HFF-Myc (cell line): Measurements from ENCODE around the gene HOXB1.

Source experiments
- DNase-seq: peaks from one replicate; pipeline ENCODE4 v3.0.0-alpha.2; 2011; ENCODE audit warnings: low read depth; ENCODE audit errors: extremely low read depth
- H3K4me3 ChIP-seq: replicated peaks from 2 replicates; pipeline ENCODE4 v1.5.1; 2011; ENCODE audit warnings: low read depth, mild to moderate bottlenecking, control low read depth, low read length
- TF ChIP-seq, protein P1 (sequence below): IDR thresholded peaks from 2 replicates; pipeline ENCODE4 v1.5.1; 2012; ENCODE audit warnings: mild to moderate bottlenecking, low read depth, low read length, control low read depth; ENCODE audit errors: missing control alignments

Gene HOXB1

DNA sequence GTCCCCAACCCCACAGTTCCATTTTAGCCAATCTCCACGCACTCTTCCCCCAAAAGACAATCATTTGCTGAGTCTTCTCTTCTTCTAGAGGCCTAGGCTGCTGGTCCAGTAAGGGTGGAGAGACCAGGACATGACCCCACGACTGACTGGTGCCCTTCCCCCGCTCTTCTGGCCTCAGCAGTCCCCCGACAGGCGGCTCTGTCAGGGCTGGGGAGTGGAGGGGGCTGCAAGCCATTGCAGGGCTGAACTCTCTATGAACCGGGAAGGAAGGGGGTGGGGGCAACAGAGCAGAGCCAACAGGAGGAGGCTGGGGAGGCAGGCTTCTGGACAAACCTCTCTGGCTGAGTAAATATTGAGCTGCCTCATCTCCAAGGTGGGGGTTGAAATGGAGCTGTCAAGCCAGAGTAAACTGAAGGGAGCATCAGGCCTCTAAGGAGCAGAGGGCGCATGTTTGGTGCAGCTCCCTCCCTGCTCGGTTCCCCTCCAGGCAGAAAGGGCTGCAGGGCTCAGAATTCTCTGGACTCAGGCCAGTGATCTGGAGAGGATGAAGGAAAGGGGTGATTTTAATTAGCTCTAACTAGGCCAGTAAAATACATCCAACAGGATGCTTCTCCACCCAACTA lies 8.7 kb downstream of the HOXB1 start:
- TF ChIP-seq, protein P1, sequence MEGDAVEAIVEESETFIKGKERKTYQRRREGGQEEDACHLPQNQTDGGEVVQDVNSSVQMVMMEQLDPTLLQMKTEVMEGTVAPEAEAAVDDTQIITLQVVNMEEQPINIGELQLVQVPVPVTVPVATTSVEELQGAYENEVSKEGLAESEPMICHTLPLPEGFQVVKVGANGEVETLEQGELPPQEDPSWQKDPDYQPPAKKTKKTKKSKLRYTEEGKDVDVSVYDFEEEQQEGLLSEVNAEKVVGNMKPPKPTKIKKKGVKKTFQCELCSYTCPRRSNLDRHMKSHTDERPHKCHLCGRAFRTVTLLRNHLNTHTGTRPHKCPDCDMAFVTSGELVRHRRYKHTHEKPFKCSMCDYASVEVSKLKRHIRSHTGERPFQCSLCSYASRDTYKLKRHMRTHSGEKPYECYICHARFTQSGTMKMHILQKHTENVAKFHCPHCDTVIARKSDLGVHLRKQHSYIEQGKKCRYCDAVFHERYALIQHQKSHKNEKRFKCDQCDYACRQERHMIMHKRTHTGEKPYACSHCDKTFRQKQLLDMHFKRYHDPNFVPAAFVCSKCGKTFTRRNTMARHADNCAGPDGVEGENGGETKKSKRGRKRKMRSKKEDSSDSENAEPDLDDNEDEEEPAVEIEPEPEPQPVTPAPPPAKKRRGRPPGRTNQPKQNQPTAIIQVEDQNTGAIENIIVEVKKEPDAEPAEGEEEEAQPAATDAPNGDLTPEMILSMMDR: no peak
- no peak for DNase-seq
- no peak overlapping the region for H3K4me3 ChIP-seq

DNA sequence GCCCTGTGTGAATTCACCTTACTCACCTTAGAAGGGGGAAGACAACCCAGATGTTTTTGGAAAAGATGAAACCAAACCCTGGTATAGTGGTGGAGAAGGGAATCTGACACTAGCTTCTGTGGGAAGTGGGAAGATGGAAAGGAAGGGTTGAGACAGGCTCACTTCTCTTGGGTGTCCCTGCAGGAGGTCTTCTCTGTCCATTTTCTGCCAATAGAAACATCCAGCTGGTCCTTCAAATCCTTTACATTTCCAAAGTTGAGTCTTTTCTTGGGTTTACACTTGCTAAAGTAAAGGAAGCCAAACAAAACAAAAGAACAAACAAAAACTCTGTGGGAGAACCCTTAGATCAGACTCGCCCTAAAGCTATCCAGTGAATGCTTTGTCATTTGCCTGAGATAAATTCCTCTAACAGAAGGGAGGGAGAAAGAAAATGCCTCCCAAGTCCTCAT lies 10.2 kb downstream of the HOXB1 start:
- no peak for DNase-seq
- H3K4me3 ChIP-seq: no peak overlapping the region
- TF ChIP-seq, protein P1: no peak

- TF ChIP-seq, protein P1: no peak
- no peak overlapping the region for H3K4me3 ChIP-seq
- DNase-seq: no peak
Measured at GRCh38 chr17:48519427-48519826, 11.4 kb downstream of the HOXB1 start.

- DNase-seq: no peak
- H3K4me3 ChIP-seq: no peak overlapping the region
- TF ChIP-seq, protein P1: no peak
Measured at GRCh38 chr17:48517478-48517877, 13.3 kb downstream of the HOXB1 start.

- TF ChIP-seq, protein P1: no peak
- no peak overlapping the region for H3K4me3 ChIP-seq
- no peak for DNase-seq
Measured at GRCh38 chr17:48515925-48516900, 14.6 kb downstream of the HOXB1 start.

DNA sequence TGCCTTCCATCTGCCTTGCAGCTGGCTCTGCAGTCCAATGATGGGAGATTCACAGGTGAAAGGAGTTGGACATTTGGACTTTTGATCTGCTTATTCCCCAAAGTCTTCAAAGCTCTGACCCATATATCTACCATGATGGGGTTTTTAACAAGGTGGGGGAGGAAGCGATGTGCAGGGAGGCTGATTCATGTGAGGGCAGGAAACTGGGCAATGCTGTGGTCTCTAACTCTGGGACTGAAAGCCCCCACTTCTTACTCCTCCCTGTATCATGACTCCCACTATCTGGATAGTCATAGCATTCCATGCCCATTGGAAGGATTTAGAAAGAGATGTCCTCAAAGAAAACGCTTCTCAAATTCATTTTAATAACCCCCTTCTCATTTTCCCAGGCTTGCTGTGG lies 16.3 kb downstream of the HOXB1 start:
- no peak for DNase-seq
- no peak overlapping the region for H3K4me3 ChIP-seq
- TF ChIP-seq, protein P1: no peak
